ENCODE results near the gene HTR1B. TPM values are rescaled to one million over a fixed set of nuclear protein-coding genes. Genes with fewer than 3 reads are reported as not detected.

The HTR1B gene
- total and polyA plus RNA-seq, 2 of the 4 experiments (the other 2 are of a cell fraction): 0.27 to 0.36 TPM

GRCh38 chr6:77456531-77457248 lies 6.6 kb downstream of the HTR1B start (continued):
- TF ChIP-seq CEBPB (IDR thresholded peaks at IDR 0.05; ENCODE audit: low read depth, low read length): peak; percentile 90

GRCh38 chr6:77455271-77455670 lies 8.0 kb downstream of the HTR1B start:
- peak overlapping the region; percentile 68 for H2BK15ac ChIP-seq (ENCODE audit: low read depth, low read length)
- no peak overlapping the region; the same call in 1 of the 2 replicates for H3K14ac ChIP-seq (replicated peaks; ENCODE audit: low read depth, low read length)
- in situ Hi-C loops (cut with MboI; ENCODE audit: low sequenced_read_pairs): loop anchor here (25.0 kb wide), 1 partner anchor 1157 kb away; no protein-coding TSS in a partner anchor
- dilution Hi-C loops (cut with HindIII; ENCODE audit: low sequenced_read_pairs, unreplicated experiment): no loop called here
- H3K23ac ChIP-seq (ENCODE audit: low read depth, low read length): no peak overlapping the region; the same call in 1 of the 2 replicates
- no peaks in the 10 kb centered on the region for H4K20me1 ChIP-seq (ENCODE audit: insufficient read depth, low read length)
- peak overlapping the region; percentile 67 to 97; a peak in 3 of 4 replicates for H4K8ac ChIP-seq (ENCODE audit: low read depth in 2 of 2, low read length in 2 of 2)
- BruUV-seq (replicated peaks): no TSS peak
- CTCF ChIA-PET: no interaction called here
- no peaks in the 10 kb centered on the region for H3K9me3 ChIP-seq (ENCODE audit: control insufficient read depth, insufficient read depth, low read length)
- H3K18ac ChIP-seq (ENCODE audit: low read depth, low read length): peak overlapping the region; percentile 81
- no peak overlapping the region for H2AFZ ChIP-seq (replicated peaks; ENCODE audit: low read length, poor library complexity)
- no peak overlapping the region for H2AK5ac ChIP-seq (ENCODE audit: low read depth, low read length)
- H2BK5ac ChIP-seq (ENCODE audit: low read depth, low read length, poor library complexity, severe bottlenecking): peak overlapping the region; percentile 95
- peaks cover 7% of the 10 kb centered on the region for H3K4me1 ChIP-seq (ENCODE audit: control insufficient read depth, insufficient read depth, low read length)
- H2AK9ac ChIP-seq (replicated peaks; ENCODE audit: low read depth, low read length, poor library complexity): no peak overlapping the region
- no peak overlapping the region for H3K9ac ChIP-seq (ENCODE audit: low read depth, low read length)
- ATAC-seq (ENCODE audit: low read depth): peak; percentile 18
- 0 out of 2 replicates have a peak overlapping the region, but pooled peaks have one; percentile 93 for H4K91ac ChIP-seq (ENCODE audit: insufficient read depth, low read depth, low read length)
- H3K56ac ChIP-seq (ENCODE audit: extremely low read depth, insufficient read depth, low read length): 0 out of 2 replicates have a peak overlapping the region, but pooled peaks have one; percentile 44
- peak; percentile 66 for DNase-seq
- peak overlapping the region; percentile 44; the same call in 1 of the 2 replicates for H4K5ac ChIP-seq (ENCODE audit: low read depth, low read length)
- H2BK120ac ChIP-seq (ENCODE audit: low read depth, low read length): peak overlapping the region; percentile 95
- H3K79me1 ChIP-seq (ENCODE audit: low read depth in 1 of 2, low read length in 2 of 2): no peaks in the 10 kb centered on the region
- peak overlapping the region; percentile 97; the same call in 1 of the 2 replicates for H3K27ac ChIP-seq (ENCODE audit: insufficient read depth, low read length)
- H3K4me2 ChIP-seq (ENCODE audit: low read depth, low read length): peak overlapping the region; percentile 49; the same call in 1 of the 2 replicates
- no peak overlapping the region for H3K4me3 ChIP-seq (ENCODE audit: insufficient read depth, low read depth, low read length)
- intact Hi-C loops (cut with micrococcal nuclease): loop anchor here (2.0 to 10.0 kb wide), 2 partner anchors 420 to 590 kb away; no protein-coding TSS in a partner anchor
- H3K4ac ChIP-seq (ENCODE audit: low read depth, low read length): peak overlapping the region; percentile 82; the same call in 1 of the 2 replicates
- no peaks in the 10 kb centered on the region for H3K9me1 ChIP-seq (ENCODE audit: insufficient read depth, low read length)
- no peaks in the 10 kb centered on the region for H3K27me3 ChIP-seq (ENCODE audit: control insufficient read depth, insufficient read depth, low read length)
- no peaks in the 10 kb centered on the region for H3K36me3 ChIP-seq (ENCODE audit: control insufficient read depth, insufficient read depth, low read length)
- peak overlapping the region; percentile 93; the same call in 1 of the 2 replicates for H2BK20ac ChIP-seq (ENCODE audit: low read depth, low read length)
- POLR2A ChIA-PET (ENCODE audit: unreplicated experiment): no interaction called here
- TF ChIP-seq CEBPB (IDR thresholded peaks at IDR 0.05; ENCODE audit: low read depth, low read length) (no peak), NFE2L2 (IDR thresholded peaks at IDR 0.05; ENCODE audit: low read depth, low read length) (no peak), MAZ (IDR thresholded peaks at IDR 0.05; ENCODE audit: borderline replicate concordance, low read depth, low read length) (no peak), CTCF (conservative IDR thresholded peaks at IDR 0.05; ENCODE audit: low read depth, low read length) (no peak), MXI1 (IDR thresholded peaks at IDR 0.05; ENCODE audit: borderline replicate concordance, low read depth, low read length) (no peak), RAD21 (IDR thresholded peaks at IDR 0.05; ENCODE audit: low read length) (no peak), CHD1 (IDR thresholded peaks at IDR 0.05; ENCODE audit: low read depth, low read length) (no peak), SMC3 (IDR thresholded peaks at IDR 0.05; ENCODE audit: low read depth, low read length) (no peak), FOS (IDR thresholded peaks at IDR 0.05; ENCODE audit: low read depth, low read length) (no peak), USF2 (IDR thresholded peaks at IDR 0.05; ENCODE audit: low read depth, low read length) (no peak), ELK1 (IDR thresholded peaks at IDR 0.05; ENCODE audit: borderline replicate concordance, low read depth, low read length) (no peak), BHLHE40 (IDR thresholded peaks at IDR 0.05; ENCODE audit: low read depth, low read length) (no peak)
